Colon (tissue), 2 donors: ENCODE data around the gene GRM7.

Experiments
- FAIRE-seq: peaks from 2 replicates; lab custom pipeline; 2012; peaks lifted over from hg19 to GRCh38; lab: Jason Lieb, UNC
- donor health status: control.
- donor health status: control.

GRM7 gene

GRCh38 chr3:7307410-7307809 lies 446.5 kb downstream of the GRM7 start:
- FAIRE-seq: no peak

DNA sequence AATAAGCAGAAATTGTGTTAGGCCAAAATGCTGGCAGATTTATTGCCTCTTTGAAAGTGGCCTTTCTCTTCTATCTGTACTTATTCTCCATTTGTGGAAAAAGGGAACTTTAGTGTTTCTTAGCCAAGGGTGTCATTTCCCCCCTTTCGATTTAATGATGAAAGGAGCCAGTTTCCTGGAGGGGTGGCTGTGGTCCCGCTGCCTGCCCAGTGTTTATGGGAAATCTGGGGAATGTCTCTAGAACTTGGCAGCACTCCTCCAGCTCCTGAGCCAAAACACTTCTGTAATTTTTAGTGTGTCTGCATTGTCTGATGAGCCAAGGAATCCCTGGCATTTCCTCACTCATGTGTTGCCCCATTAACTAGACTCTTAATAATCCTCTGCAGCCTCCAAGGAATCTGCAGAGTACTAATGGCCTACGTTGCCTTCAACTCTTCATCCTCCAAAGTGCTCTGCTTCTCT lies 448.8 kb downstream of the GRM7 start:
- FAIRE-seq: no peak

- no peak for FAIRE-seq
These were observed 454.1 kb downstream of the GRM7 start for GRCh38 chr3:7315037-7315436.

DNA sequence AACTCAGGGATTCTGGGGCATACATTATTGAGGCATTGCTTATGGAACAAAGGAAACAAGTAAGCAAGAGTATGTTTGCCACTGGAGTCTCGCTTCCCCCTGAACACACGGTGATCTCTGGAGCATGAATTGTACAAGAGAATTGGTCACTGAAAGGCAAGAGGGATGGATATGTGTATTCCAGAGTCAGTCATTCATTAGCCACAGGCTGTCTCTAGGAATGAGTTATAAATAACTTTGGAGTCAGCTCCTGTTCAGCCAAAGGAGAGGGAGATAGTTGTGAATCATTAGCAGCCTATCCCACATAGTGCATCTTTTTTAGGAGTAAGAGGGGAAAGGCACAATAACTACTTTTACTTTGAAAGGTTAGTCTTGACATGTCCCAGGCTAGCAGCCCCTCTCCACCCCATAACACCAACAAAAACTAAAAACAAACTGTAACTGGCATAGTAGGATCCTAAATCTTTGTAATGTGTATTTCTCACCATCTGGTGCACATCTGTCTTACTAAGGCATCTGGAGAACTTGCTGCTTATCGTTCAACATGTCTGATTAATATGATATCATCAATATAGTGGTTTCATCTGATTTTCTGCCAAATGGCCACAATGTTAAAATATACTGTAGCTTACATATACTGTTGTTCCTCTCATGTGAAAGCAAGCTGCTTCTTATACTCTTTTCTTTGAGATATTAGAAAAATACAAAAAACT lies 462.2 kb downstream of the GRM7 start:
- no peak for FAIRE-seq

DNA sequence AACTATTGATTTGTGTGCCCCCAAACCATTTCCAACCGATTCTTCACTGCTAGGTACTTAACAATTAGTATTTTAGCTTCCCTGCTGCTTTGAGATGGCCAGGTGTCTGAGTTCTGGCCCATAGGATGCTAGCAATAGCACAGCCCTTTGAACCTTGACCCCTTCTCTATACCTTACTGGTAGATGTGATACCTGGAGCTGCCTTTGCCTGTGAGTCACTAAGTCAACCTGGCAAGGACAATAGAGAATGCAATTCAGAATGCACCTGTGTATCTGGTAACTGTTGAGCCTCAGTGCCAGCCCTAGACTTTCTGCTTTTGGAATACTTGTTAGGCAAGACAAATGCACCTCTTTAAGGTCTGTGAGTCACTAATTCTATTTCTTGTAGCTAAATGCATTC lies 467.4 kb downstream of the GRM7 start:
- FAIRE-seq: no peak

DNA sequence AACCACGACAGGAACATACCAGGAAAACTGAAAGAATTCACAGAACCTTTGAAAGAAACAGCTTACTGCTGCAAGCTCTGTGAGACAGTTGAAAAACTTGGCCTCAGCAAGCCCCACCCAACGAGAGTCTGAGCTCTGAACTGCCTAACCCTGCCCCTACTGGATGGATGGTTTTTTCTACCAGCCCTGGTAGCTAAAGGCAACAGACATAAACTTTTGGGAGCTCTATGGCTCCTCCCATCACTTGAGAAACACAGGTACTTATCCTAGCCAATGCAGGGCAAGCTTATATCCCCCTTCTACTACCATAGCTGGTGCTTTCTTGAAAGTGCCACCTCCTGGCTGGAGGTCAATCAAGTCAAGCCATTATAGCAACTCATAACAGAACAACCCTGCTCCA lies 471.8 kb downstream of the GRM7 start:
- no peak for FAIRE-seq

- FAIRE-seq: no peak
These were observed 472.2 kb downstream of the GRM7 start for GRCh38 chr3:7333125-7333524.

DNA sequence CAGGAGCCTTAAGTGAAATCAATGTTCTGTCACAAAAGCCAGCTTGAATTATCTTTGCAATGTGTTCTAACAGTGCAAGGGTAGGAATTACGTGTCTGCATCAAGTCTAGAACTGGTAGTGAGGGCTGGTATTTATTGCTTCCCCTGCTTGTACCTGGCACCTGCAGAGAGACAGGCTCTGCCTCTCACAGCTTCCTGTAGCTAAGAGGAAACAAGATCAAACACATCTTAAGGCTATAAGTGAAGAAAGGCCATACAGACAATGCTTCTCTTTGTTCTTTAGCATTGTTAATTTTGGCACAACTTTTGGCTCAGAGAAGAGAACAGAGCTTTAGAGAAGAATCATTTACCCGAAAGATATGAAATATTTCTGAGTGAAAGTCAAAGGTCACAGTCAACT lies 479.9 kb downstream of the GRM7 start:
- FAIRE-seq: no peak

DNA sequence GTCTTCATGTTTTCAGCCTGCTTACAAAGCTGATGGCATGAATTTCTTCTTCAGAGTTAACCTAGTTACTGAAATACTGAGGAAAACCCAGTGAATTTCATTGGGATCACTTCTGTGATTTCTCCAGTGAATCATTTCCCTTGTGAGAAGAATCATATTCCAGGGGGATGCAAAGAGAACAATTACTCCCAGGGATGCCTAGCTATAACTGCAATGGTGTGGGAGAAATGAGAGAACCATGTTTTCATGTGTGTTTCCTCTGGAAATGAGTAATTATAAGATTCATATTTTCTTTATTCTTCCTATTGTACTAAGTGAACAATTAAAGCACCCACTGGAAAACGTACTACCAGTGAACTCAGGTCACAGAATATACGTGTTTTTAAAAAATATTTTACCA lies 485.4 kb downstream of the GRM7 start:
- FAIRE-seq: no peak

DNA sequence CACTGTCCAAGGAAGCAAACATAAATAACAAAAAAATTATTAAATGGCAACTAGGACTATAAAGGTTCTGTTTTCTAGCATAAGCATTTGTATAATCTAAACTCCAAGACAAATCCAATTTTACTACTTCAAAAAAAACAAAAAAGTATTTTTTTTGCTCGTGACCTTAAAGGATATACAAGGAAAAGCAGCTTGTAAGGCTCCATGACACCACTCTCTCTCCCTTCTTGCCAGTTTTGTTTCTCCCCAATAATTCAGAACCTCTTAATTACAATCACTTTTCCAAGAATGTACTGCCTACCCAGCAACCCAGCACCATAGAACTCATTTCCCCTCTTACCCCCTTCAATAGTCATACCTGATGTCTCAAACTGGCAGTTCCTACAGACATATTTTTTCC lies 496.2 kb downstream of the GRM7 start:
- FAIRE-seq: no peak

GRCh38 chr3:7367968-7368367 lies 507.1 kb downstream of the GRM7 start:
- FAIRE-seq: no peak

DNA sequence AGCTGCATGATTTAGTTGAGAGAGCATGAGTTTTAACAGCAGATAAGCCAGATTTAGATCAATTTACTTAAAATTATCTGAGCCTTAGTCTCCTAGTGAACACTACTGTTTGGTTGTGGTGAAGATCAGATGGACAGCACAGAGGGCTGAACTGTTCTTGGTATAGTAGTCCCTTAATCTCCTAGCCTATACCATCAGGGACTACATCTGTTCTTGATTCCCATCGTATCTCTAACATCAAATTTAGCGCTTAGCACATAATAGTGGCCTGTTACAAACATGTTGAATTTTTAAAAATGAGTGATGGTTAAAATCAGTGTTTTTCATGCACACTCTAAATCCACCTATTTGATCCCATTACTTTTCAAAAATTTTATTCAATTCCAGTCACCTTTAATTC lies 507.7 kb downstream of the GRM7 start:
- FAIRE-seq: no peak

GRCh38 chr3:7371693-7372572 lies 511.0 kb downstream of the GRM7 start:
- FAIRE-seq: no peak

GRCh38 chr3:7377103-7377502 lies 516.2 kb downstream of the GRM7 start:
- FAIRE-seq: no peak

DNA sequence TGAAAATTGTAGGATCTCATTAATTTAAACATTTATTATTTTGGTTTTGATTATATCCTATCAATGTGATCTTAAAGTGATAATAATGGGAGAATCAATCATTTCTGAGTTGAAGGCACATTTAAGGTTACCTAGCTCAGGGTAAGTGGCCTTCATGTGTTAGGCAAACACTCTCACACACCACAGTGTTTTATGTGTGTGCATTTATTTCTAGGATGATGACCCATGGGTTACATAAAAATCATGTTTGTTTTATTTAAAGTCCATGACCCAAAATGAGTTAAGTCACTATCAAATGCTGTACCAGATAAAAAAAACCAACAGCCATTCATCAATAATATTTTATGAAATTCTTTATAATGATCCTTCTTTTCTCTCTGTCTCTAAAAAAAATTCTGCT lies 520.8 kb downstream of the GRM7 start:
- FAIRE-seq: no peak

GRCh38 chr3:7382293-7383010 lies 521.5 kb downstream of the GRM7 start:
- no peak for FAIRE-seq

GRCh38 chr3:7385635-7386034 lies 524.7 kb downstream of the GRM7 start:
- no peak for FAIRE-seq

DNA sequence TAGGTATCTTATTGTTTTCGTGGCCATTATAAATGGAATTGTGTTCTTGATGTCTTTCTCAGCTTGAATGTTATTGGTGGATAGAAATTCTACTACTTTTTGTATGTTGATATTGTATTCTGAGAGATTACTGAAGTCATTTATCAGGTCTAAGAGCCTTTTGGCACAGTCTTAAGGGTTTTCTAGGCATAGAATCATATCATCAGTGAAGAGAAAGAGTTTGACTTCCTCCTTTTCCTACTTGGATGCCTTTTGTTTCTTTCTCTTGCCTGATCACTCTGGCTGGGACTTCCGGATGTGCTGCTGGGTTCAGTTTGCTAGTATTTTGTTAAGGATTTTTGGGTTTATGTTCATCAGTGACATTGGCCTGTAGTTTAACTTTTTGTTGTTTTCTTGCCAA lies 527.1 kb downstream of the GRM7 start:
- FAIRE-seq: no peak

- no peak for FAIRE-seq
These were observed 531.3 kb downstream of the GRM7 start for GRCh38 chr3:7392206-7392605.

DNA sequence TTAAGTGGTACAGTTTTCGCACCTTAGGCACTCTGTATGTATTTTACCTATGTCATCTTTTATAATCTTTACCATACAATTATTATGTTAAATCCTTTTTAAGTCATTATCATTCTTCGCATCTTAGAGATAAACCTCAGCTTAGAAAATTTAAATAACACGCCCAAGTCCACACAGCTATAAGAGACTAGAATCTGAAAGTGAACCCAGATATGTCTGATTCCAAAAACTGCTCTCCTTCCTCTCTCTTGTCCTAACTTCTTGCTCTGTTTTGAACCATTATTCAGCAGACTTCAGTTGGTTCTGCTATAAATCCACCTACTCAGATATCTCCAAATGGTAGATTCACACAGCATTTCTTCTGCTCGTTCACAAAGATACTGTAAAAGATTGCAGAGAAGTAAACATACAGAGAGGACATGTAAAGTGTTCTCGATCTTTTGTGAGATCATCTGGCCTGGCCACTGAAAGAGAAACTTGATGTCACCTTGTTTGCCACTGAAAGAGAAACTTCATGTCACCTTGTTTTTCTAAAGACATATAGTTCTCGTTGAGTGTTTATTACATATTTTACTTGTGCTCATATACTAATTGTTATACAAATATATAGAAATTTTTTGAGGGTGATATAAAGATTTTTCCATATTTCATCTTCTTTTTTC lies 533.2 kb downstream of the GRM7 start:
- FAIRE-seq: no peak

- no peak for FAIRE-seq
These were observed 535.6 kb downstream of the GRM7 start for GRCh38 chr3:7396534-7396933.

DNA sequence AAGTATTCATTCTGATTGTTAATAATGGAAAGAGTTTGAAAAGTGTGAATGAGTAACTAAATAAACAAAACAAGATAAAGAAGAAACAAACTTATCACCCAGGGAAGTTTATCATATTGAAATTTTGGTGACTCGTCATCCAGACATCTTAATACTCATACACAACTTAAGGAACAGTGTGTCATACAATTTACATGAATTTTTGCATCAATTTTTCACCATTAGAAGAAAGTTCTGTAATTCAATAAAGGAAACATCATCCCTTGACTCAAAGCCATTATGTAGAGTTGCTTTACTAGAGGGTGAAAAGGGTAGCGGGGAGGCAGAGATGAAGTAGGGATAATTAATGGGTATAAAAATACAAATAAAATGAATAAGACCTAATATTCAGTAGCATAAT lies 536.2 kb downstream of the GRM7 start:
- no peak for FAIRE-seq
